BLaER1 treated with 17β-estradiol and CSF1 and Interleukin-3, amounts not matched to agents 10 nM and 100 nM (cell line): ENCODE results near the gene HHLA2.

ENCODE experiments used
- H3K27ac ChIP-seq, 11 experiments: shearing (Covaris generic); formaldehyde crosslinking; 2 replicates each; pipeline ENCODE4 v1.8.1; 2022
- H3K27me3 ChIP-seq, 11 experiments: shearing (Covaris generic); formaldehyde crosslinking; 2 replicates each; pipeline ENCODE4 v1.8.1; 2022
- H3K36me3 ChIP-seq, 11 experiments: shearing (Covaris generic); formaldehyde crosslinking; 2 replicates each; pipeline ENCODE4 v1.8.1; 2022
- H3K4me1 ChIP-seq, 10 experiments: shearing (Covaris generic); formaldehyde crosslinking; 2 replicates each; pipeline ENCODE4 v1.8.1; 2022
- H3K4me2 ChIP-seq, 11 experiments: shearing (Covaris generic); formaldehyde crosslinking; 2 replicates each; pipeline ENCODE4 v1.8.1; 2022
- H3K4me3 ChIP-seq, 10 experiments: shearing (Covaris generic); formaldehyde crosslinking; 2 replicates each; pipeline ENCODE4 v1.8.1; 2022
- H3K9ac ChIP-seq, 11 experiments: shearing (Covaris generic); formaldehyde crosslinking; 2 replicates each; pipeline ENCODE4 v1.8.1; 2022
- H3K9me3 ChIP-seq, 11 experiments: shearing (Covaris generic); formaldehyde crosslinking; replicated peaks in 1 of 11; 2 replicates each; pipeline ENCODE4 v1.8.1; 2022
- H4K20me1 ChIP-seq, 11 experiments: shearing (Covaris generic); formaldehyde crosslinking; 2 replicates each; pipeline ENCODE4 v1.8.1; 2022
- Cebpa-rat ChIP-seq, 11 experiments: shearing (Covaris generic); IDR thresholded peaks; 2 replicates each; pipeline ENCODE4 v1.8.1; 2022

HHLA2 gene

DNA sequence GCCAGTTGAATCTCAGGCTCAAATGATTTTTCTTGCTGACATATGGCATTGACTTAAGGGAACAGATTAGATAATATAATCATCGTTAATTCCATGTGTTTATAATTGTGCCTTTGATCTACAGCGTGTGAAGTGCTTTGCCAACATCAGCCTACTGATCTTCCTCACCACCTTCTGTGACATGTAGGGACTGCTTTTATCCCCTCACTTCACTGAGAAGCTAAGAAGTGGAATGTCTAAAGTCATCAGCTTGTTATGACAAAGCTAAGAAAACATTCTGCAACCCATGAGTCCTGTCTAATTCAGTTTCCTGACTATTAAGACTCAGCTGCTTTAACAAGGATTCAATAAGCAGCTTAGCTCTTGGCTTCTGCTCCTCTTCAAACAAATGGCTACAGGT, 108.0 kb downstream of the HHLA2 start:
- Histone ChIP-seq H3K27ac (no peak overlapping the region), H3K27me3 (no peaks in the 10 kb centered on the region), H3K4me1 (peaks cover 13 to 46% (median 28%) of the 10 kb centered on the region in 10 experiments; a peak in 19 of 20 replicates), H3K9me3 (no peaks in the 10 kb centered on the region), H3K4me2 (peak overlapping the region in 9 of 11 experiments; percentile 1 to 62 (median 33); a peak in 11 of 22 replicates), H4K20me1 (no peaks in the 10 kb centered on the region), H3K36me3 (no peaks in the 10 kb centered on the region), H3K4me3 (no peak overlapping the region), H3K9ac (no peak overlapping the region)
- TF ChIP-seq Cebpa-rat (IDR thresholded peaks at IDR 0.05) = no peak

DNA sequence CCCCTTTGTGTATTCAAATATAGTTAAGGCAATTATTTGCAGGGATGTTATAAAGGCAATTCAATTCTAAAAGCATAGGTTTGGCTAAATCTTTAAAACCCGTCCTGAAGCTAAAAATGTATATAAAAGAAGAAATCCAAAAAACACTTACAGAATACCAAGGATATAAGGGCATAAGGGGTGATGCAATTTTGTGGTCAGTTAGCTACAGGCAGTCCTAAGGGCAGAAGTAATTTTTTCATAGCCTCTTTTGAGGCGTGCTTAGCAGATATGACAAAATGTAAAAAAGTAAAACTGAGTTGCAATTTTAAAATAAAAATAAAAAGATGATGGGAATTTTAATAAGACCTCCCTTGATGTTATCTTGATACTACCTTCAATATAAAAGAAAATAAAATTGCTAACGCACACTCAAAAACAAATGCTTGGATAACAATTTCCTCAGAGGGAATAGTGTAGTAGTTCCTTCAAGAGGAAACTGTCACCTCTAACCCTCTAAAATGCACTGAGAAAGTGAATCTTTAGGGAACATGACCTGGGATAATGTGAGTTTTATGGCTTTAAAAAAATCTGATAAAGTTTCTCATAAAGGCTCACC, 109.8 kb downstream of the HHLA2 start:
- H3K4me1 ChIP-seq = peaks cover 13 to 46% (median 28%) of the 10 kb centered on the region in 10 experiments; a peak in 19 of 20 replicates
- no peaks in the 10 kb centered on the region for H4K20me1 ChIP-seq
- no peak overlapping the region for H3K9ac ChIP-seq
- H3K27ac ChIP-seq = no peak overlapping the region
- no peak for TF ChIP-seq Cebpa-rat (IDR thresholded peaks at IDR 0.05)
- H3K9me3 ChIP-seq = peaks cover 0 to 5% (median 0%) of the 10 kb centered on the region in 11 experiments; a peak in 4 of 22 replicates
- peak overlapping the region in 6 of 11 experiments; percentile 12 to 66 (median 48); a peak in 10 of 22 replicates for H3K4me2 ChIP-seq
- H3K36me3 ChIP-seq = no peaks in the 10 kb centered on the region
- no peaks in the 10 kb centered on the region for H3K27me3 ChIP-seq
- H3K4me3 ChIP-seq = no peak overlapping the region

DNA sequence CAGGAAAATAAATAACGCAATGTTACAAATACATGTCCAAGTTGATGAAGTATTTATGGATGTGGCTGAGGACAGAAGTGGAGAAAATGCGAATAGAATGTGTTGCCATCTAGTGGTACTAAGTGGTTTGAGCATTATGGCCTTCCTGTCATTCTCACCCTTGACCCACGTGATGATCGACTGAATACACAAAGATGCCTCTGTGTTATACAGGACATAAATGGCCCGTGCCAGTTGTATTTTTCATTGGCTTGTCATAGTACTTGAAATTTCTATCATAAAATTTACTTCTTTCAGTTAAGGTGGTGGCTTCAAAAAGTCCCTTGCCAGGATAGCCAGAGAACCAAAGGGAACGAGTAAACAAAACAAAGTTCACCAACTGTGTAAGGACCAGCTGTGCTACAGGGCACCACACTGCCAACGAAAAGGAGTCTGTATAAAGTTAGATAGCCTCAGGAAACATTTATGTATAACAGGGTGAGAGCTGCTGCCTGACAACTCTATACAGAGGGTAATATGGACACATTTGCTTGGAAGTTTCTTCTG, 110.4 kb downstream of the HHLA2 start:
- no peak for TF ChIP-seq Cebpa-rat (IDR thresholded peaks at IDR 0.05)
- H3K4me1 ChIP-seq = peaks cover 13 to 46% (median 28%) of the 10 kb centered on the region in 10 experiments; a peak in 19 of 20 replicates
- H3K4me2 ChIP-seq = peak overlapping the region in 5 of 11 experiments; percentile 16 to 66 (median 50); a peak in 8 of 22 replicates
- H3K27ac ChIP-seq = peak overlapping the region in 1 of 11 experiments; percentile 2; a peak in 2 of 22 replicates
- peaks cover 0 to 5% (median 0%) of the 10 kb centered on the region in 11 experiments; a peak in 4 of 22 replicates for H3K9me3 ChIP-seq
- H3K27me3 ChIP-seq = no peaks in the 10 kb centered on the region
- no peaks in the 10 kb centered on the region for H4K20me1 ChIP-seq
- H3K36me3 ChIP-seq = no peaks in the 10 kb centered on the region
- H3K4me3 ChIP-seq = no peak overlapping the region
- no peak overlapping the region for H3K9ac ChIP-seq

DNA sequence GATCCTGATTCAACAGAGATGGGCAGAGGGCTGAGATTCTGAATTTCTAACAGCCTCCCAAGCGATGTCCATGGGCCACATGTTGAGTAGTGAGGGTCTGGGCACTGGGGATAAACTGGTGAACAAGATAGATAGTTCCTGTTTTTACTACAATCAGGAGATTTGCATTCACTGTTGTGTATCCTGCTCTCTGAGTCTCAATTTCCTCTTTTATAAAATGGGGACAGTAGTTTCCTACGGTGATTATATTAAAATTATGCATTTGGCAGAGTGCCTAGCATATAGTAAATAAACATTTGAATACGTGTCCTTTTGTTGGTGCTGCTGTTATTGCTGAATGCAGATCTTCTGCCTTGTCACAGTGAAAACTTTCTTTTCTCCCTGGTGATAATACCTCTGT, 111.5 kb downstream of the HHLA2 start:
- H3K27ac ChIP-seq = peak overlapping the region in 1 of 11 experiments; percentile 30; a peak in 2 of 22 replicates
- H3K36me3 ChIP-seq = no peaks in the 10 kb centered on the region

DNA sequence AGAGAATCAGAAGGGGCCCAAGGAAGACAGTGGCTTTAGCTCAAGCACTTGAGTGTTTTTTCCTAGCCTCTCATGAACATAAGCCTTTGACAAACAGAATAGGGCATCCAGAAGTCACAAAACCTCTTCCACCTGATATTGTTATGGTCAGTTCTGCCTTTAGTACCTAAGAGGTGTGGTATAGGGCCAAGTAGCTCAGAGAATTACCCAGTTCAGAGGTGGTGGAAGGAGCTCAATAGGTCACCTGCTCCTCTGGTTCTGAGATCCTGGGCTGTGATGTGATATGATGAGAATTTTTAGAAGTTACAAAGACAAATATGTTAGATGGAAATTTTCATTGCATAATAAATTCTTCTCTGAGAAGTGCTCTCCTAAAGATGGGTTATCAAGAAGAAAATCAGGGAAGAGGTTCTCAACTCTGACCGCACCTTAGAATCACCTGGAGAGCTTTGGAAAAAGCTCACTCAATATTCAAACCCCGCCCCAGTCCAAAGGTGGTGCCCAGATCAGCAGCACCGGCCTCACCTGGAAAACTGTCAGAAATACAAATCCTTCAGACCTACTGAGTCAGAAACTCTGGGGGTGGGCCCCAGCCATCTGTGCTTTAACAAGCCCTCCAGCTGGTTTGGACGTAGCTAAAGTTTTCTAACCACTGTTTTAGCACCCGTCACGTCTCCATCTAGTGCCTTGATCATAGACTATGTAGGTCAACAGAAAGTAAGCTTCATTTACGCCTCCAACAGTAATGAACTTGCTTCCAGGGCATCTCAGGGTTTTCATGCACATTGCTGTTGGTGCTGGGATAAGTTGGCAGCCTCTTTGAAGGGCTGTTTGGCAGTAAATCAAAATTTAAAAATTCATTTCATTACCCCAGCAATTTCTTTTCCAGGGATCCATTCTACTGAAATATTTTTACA, 112.8 kb downstream of the HHLA2 start:
- Histone ChIP-seq H3K4me3 (no peak overlapping the region), H3K9me3 (peaks cover 0 to 5% (median 0%) of the 10 kb centered on the region in 11 experiments; a peak in 4 of 22 replicates), H3K36me3 (no peaks in the 10 kb centered on the region), H3K9ac (no peak overlapping the region), H4K20me1 (no peaks in the 10 kb centered on the region), H3K27me3 (no peaks in the 10 kb centered on the region), H3K27ac (no peak overlapping the region), H3K4me1 (peaks cover 5 to 43% (median 23%) of the 10 kb centered on the region in 10 experiments; a peak in 19 of 20 replicates), H3K4me2 (peak overlapping the region in 2 of 11 experiments; percentile 47 to 66; a peak in 4 of 22 replicates)
- TF ChIP-seq Cebpa-rat (IDR thresholded peaks at IDR 0.05) = no peak

More for the DNA sequence above, 111.5 kb downstream of the HHLA2 start:
- peak overlapping the region in 5 of 11 experiments; percentile 0 to 66 (median 40); a peak in 7 of 22 replicates for H3K4me2 ChIP-seq
- H3K4me3 ChIP-seq = no peak overlapping the region
- H3K27me3 ChIP-seq = no peaks in the 10 kb centered on the region
- H4K20me1 ChIP-seq = no peaks in the 10 kb centered on the region
- H3K9me3 ChIP-seq = peaks cover 0 to 5% (median 0%) of the 10 kb centered on the region in 11 experiments; a peak in 4 of 22 replicates
- TF ChIP-seq Cebpa-rat (IDR thresholded peaks at IDR 0.05) = no peak
- H3K4me1 ChIP-seq = peaks cover 13 to 46% (median 28%) of the 10 kb centered on the region in 10 experiments; a peak in 19 of 20 replicates
- no peak overlapping the region for H3K9ac ChIP-seq

DNA sequence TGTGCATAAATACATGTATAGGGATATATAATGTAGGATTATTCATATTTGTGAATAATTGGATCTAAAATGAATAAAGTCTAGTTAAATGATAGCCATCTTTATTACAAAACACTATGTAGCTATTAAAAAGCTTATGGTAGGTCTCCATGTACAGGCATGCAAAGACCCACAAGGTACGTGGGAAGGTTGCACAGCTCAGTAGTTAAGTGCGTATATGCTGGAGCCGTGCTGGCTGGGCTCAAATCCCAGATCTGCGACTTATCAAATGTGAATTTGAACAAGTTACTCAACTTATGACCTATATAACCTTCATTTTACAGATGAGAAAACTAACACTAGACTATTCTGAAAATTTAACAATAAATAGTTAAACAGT, 113.4 kb downstream of the HHLA2 start:
- Histone ChIP-seq H4K20me1 (no peaks in the 10 kb centered on the region), H3K27me3 (no peaks in the 10 kb centered on the region), H3K27ac (no peak overlapping the region), H3K4me3 (no peak overlapping the region), H3K9ac (no peak overlapping the region), H3K4me2 (no peak overlapping the region), H3K36me3 (no peaks in the 10 kb centered on the region), H3K4me1 (peaks cover 0 to 37% (median 18%) of the 10 kb centered on the region in 10 experiments; a peak in 14 of 20 replicates), H3K9me3 (peaks cover 0 to 5% (median 0%) of the 10 kb centered on the region in 11 experiments; a peak in 4 of 22 replicates)
- TF ChIP-seq Cebpa-rat (IDR thresholded peaks at IDR 0.05) = no peak

DNA sequence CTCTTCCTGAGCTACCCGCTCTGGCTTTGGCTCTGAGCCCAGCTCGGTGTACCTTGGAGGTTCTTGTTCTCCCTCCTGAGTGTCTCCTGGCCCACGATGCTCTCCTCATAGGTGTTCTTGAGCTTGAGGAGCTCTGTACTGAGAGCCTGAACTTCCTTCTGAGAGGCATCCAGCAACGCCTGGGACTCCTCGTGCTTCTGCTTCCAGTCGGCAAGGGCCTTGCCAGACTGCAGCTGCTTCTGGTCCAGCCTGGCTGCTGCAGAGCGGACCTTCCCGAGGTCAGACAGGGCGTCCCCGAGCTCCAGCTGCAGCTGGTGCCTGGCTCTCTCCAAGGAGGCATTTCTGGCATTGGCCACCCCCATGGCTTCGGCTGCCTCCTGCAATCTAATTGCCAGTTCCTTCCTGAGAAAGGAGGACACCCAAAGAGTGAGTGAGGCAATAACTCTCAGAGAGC, 114.2 kb downstream of the HHLA2 start:
- Histone ChIP-seq H3K36me3 (no peaks in the 10 kb centered on the region), H3K9me3 (peaks cover 0 to 5% (median 0%) of the 10 kb centered on the region in 11 experiments; a peak in 4 of 22 replicates)
- TF ChIP-seq Cebpa-rat (IDR thresholded peaks at IDR 0.05) = no peak

DNA sequence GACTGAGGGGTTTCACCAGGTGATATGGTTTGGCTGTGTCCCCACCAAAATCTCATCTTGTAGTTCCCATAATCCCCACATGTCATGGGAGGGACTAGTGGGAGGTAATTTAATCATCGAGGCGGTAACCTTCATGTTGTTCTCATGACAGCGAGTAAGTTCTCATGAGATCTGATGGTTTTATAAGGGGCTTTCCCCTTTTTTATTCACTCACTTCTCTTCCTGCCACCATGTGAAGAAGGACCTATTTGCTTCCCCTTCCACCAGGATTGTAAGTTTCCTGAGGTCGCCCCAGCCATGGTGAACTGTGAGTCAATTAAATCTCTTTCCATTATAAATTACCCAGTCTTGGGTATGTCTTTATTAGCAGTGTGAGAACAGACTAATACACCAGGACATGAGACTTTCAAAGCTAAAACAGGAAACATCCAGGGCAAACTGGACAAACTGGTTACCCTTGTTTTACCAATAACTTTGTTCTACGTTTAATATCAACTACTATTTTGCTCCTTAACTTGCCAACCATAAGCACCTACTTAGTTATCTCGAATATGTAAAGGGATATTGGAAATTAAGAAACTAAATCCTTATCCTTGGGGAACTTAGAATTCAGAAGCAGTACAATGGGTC, 115.9 kb downstream of the HHLA2 start:
- Histone ChIP-seq H3K4me2 (no peak overlapping the region), H3K4me3 (no peak overlapping the region), H3K4me1 (peaks cover 0 to 24% (median 3%) of the 10 kb centered on the region in 10 experiments; a peak in 9 of 20 replicates), H3K9me3 (peaks cover 0 to 5% (median 0%) of the 10 kb centered on the region in 11 experiments; a peak in 4 of 22 replicates), H3K27me3 (no peaks in the 10 kb centered on the region), H3K27ac (no peak overlapping the region), H3K36me3 (no peaks in the 10 kb centered on the region), H3K9ac (no peak overlapping the region), H4K20me1 (no peaks in the 10 kb centered on the region)
- no peak for TF ChIP-seq Cebpa-rat (IDR thresholded peaks at IDR 0.05)

More for the DNA sequence above, 114.2 kb downstream of the HHLA2 start:
- Histone ChIP-seq H3K4me1 (peaks cover 0 to 33% (median 15%) of the 10 kb centered on the region in 10 experiments; a peak in 10 of 20 replicates), H3K27me3 (no peaks in the 10 kb centered on the region), H3K4me3 (no peak overlapping the region), H3K27ac (no peak overlapping the region), H3K4me2 (no peak overlapping the region), H3K9ac (no peak overlapping the region), H4K20me1 (no peaks in the 10 kb centered on the region)
